Endothelial cell of umbilical vein (primary cell): Measurements from ENCODE around the gene C2CD4B. TPM values are rescaled to one million over a fixed set of nuclear protein-coding genes. Genes with fewer than 3 reads are reported as not detected.

Source experiments
- BruUV-seq: library from RNA; stranded (reverse); fragments of 400-500 nt; replicated peaks from 2 replicates; lab custom pipeline; 2021; lab: Mats Ljungman, UMichigan
- CTCF ChIA-PET: fragments of 300-600, 350-600 bp; sonication (Branson Sonifier 250); formaldehyde crosslinking; loops from one replicate; lab custom pipeline; 2021; ENCODE audit warnings: antibody characterized with exemption, inconsistent platforms; lab: Charles Lee
- POLR2A ChIA-PET: fragments of 300-600, 350-600 bp; sonication (Branson Sonifier 250); formaldehyde crosslinking; loops from one replicate; lab custom pipeline; 2021; ENCODE audit warnings: antibody characterized with exemption, inconsistent platforms; lab: Charles Lee
- DNase-seq: peaks from one replicate; pipeline ENCODE4 v3.0.0-alpha.2; 2011; ENCODE audit warnings: low read depth, low spot score
- FAIRE-seq: peaks from 2 replicates; lab custom pipeline; 2011; peaks lifted over from hg19 to GRCh38; lab: Jason Lieb, UNC
- H2AFZ ChIP-seq: 2 replicates; pipeline ENCODE4 v1.6.0; 2012; ENCODE audit warnings: low read depth, low read length, control low read depth, inconsistent platforms
- H3K27ac ChIP-seq: 2 replicates; pipeline ENCODE4 v1.5.1; 2011; ENCODE audit warnings: low read depth, mild to moderate bottlenecking, control low read depth, low read length, moderate library complexity; ENCODE audit not compliant: insufficient read depth
- H3K27me3 ChIP-seq, 2 experiments: 2 replicates each; pipeline versions ENCODE4 v1.6.0 to v1.6.1; 2011; ENCODE audit warnings: low read length in 2 of 2, mixed read lengths in 1 of 2; ENCODE audit not compliant: control insufficient read depth in 2 of 2, insufficient read depth in 2 of 2
- H3K36me3 ChIP-seq, 2 experiments: 2 replicates in 1 of 2; 3 replicates in 1 of 2; pipeline ENCODE4 v1.5.1; 2011; ENCODE audit warnings: low read length in 2 of 2, mild to moderate bottlenecking in 1 of 2, moderate library complexity in 1 of 2; ENCODE audit not compliant: control insufficient read depth in 2 of 2, insufficient read depth in 2 of 2; ENCODE audit errors: extremely low read depth in 1 of 2
- H3K4me1 ChIP-seq: 3 replicates; pipeline ENCODE4 v1.5.1; 2011; ENCODE audit warnings: mild to moderate bottlenecking, low read length; ENCODE audit not compliant: control insufficient read depth, insufficient read depth; ENCODE audit errors: extremely low read depth
- H3K4me2 ChIP-seq: 2 replicates; pipeline ENCODE4 v1.6.1; 2011; ENCODE audit warnings: low read length, control low read depth, mixed read lengths; ENCODE audit not compliant: insufficient read depth
- H3K4me3 ChIP-seq, 3 experiments: fragments of 200-600 bp in 1 of 3; sonication (generic), shearing (Covaris generic) in 1 of 3; replicated peaks in 1 of 3; 2 replicates each; pipeline ENCODE4 v1.5.1; 2011 to 2016; ENCODE audit warnings: control low read depth in 3 of 3, low read length in 3 of 3, mild to moderate bottlenecking in 2 of 3, inconsistent platforms in 1 of 3, low read depth in 1 of 3, moderate library complexity in 1 of 3; ENCODE audit not compliant: insufficient read depth in 1 of 3
- H3K79me2 ChIP-seq: 2 replicates; pipeline ENCODE4 v1.6.0; 2012; ENCODE audit warnings: low read length, inconsistent platforms; ENCODE audit not compliant: control insufficient read depth, insufficient read depth
- H3K9ac ChIP-seq: replicated peaks from 2 replicates; pipeline ENCODE3; 2011; ENCODE audit warnings: low read length, control low read depth; ENCODE audit not compliant: insufficient read depth; ENCODE audit errors: extremely low read depth
- H3K9me1 ChIP-seq: replicated peaks from 3 replicates; pipeline ENCODE4 v1.6.0; 2011; ENCODE audit warnings: mild to moderate bottlenecking, low read length; ENCODE audit not compliant: control insufficient read depth, insufficient read depth; ENCODE audit errors: extremely low read depth
- H3K9me3 ChIP-seq: replicated peaks from 2 replicates; pipeline ENCODE4 v1.5.1; 2012; ENCODE audit warnings: low read length, inconsistent platforms; ENCODE audit not compliant: control insufficient read depth, insufficient read depth
- H4K20me1 ChIP-seq: replicated peaks from 2 replicates; pipeline ENCODE3; 2011; ENCODE audit warnings: mild to moderate bottlenecking, low read length; ENCODE audit not compliant: control insufficient read depth, insufficient read depth; ENCODE audit errors: extremely low read depth
- EZH2 ChIP-seq: IDR thresholded peaks from 2 replicates; pipeline ENCODE4 v1.6.1; 2012; ENCODE audit warnings: borderline replicate concordance, low read depth, mild to moderate bottlenecking, moderate library complexity, low read length, inconsistent platforms; ENCODE audit not compliant: severe bottlenecking
- FOS ChIP-seq: IDR thresholded peaks from 2 replicates; pipeline ENCODE4 v1.6.1; 2011; ENCODE audit warnings: mild to moderate bottlenecking, low read length, moderate library complexity, borderline replicate concordance; ENCODE audit not compliant: insufficient read depth
- GATA2 ChIP-seq: IDR thresholded peaks from 2 replicates; pipeline ENCODE4 v1.7.0; 2011; ENCODE audit warnings: low read depth, mild to moderate bottlenecking, moderate library complexity, mixed read lengths, low read length; ENCODE audit not compliant: insufficient read length, insufficient read depth
- JUN ChIP-seq: IDR thresholded peaks from 2 replicates; pipeline ENCODE4 v1.6.1; 2011; ENCODE audit warnings: borderline replicate concordance, low read depth; ENCODE audit not compliant: insufficient read length, insufficient read depth
- MYC ChIP-seq: IDR thresholded peaks from one replicate; pipeline ENCODE4 v1.6.1; 2011; ENCODE audit warnings: mild to moderate bottlenecking, low read depth, low read length
- POLR2A ChIP-seq: IDR thresholded peaks from 2 replicates; pipeline ENCODE4 v1.6.1; 2012; ENCODE audit warnings: low read depth, mild to moderate bottlenecking, control low read depth, low read length
- POLR2AphosphoS5 ChIP-seq: IDR thresholded peaks from 2 replicates; pipeline ENCODE4 v1.6.1; 2012; ENCODE audit warnings: low read depth, mild to moderate bottlenecking, control low read depth, low read length, moderate library complexity; ENCODE audit not compliant: insufficient read depth
- dilution Hi-C: fragments of 300-500 bp; cut with MboI; formaldehyde crosslinking; loops from one replicate; pipeline ENCODE4 v1.15.0; 2019; ENCODE audit warnings: low sequenced_read_pairs; ENCODE audit not compliant: extremely low pct_ligation_motif_present
- intact Hi-C: fragments of 100-400 bp; cut with micrococcal nuclease; formaldehyde crosslinking; loops from one replicate; pipeline ENCODE4 v1.10.0; 2022
- polyA plus RNA-seq, 4 experiments: library from polyadenylated mRNA; depleted of rRNA in 3 of 4; stranded (reverse) in 3 of 4; unstranded in 1 of 4; fragments of >200 nt; gene quantifications; 2 replicates each; pipeline versions ENCODE4 v1.2.1 to v1.2.3, GENCODE V29; 2011 to 2012; ENCODE audit warnings: missing spikeins in 1 of 4
- total RNA-seq: library from RNA; stranded (reverse); gene quantifications from 2 replicates; pipeline ENCODE4 v1.2.3, GENCODE V29; 2021
- TF ChIP-seq, protein P1 (sequence below): IDR thresholded peaks from 2 replicates; pipeline ENCODE4 v1.6.1; 2011; ENCODE audit not compliant: insufficient read depth, insufficient read length
- TF ChIP-seq, protein P2 (sequence below), 2 donors: IDR thresholded peaks; 1 replicate in 1 of 2; 2 replicates in 1 of 2; pipeline ENCODE4 v1.5.1; 2011; ENCODE audit warnings: low read length in 2 of 2, mild to moderate bottlenecking in 2 of 2, moderate library complexity in 2 of 2, control low read depth in 1 of 2, inconsistent platforms in 1 of 2, low read depth in 1 of 2; ENCODE audit not compliant: insufficient read depth in 1 of 2; ENCODE audit errors: extremely low read depth in 1 of 2

C2CD4B gene
- total and polyA plus RNA-seq, 2 donors (not counting 3 experiments of a cell fraction or from before 2014, with no cell fraction given): 28.4 to 31.7 TPM

DNA sequence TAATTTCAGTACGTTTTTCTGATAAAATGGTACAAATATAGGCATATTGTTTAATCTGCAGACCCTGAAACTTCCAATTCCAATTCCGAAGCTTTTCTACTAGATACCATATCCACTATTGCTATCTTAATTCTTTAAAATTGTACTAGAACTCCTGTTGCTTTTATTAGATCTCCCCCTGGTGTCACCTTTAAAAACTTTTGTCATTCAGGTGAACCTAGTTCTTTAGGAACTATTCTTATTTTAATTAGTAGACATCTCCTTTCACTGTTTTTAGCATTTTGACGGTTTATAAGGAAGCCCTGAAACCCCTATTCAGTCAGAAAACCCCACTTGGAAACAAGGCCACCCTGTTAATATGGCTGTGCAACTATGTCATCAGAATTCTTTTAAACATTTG lies 22.3 kb downstream of the C2CD4B start:
- no peaks in the 10 kb centered on the region for H3K79me2 ChIP-seq
- H3K4me1 ChIP-seq: peaks cover 14% of the 10 kb centered on the region
- FAIRE-seq: no peak
- H3K27me3 ChIP-seq: no peaks in the 10 kb centered on the region
- intact Hi-C loops (no loop called here), dilution Hi-C loops (no loop called here)
- TF ChIP-seq, protein P1, sequence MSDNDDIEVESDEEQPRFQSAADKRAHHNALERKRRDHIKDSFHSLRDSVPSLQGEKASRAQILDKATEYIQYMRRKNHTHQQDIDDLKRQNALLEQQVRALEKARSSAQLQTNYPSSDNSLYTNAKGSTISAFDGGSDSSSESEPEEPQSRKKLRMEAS: no peak
- ChIA-PET CTCF (interaction anchor here (0.8 to 3.9 kb wide), 8 partner anchors 13 to 307 kb away, joined by 3 to 35 read pairs (median 6); partner anchors contain the start of gene VPS13C), POLR2A (no interaction called here)
- H3K9me3 ChIP-seq: no peaks in the 10 kb centered on the region
- no peaks in the 10 kb centered on the region for H3K36me3 ChIP-seq
- H3K9me1 ChIP-seq: no peaks in the 10 kb centered on the region
- DNase-seq: no peak
- no peak overlapping the region for H3K9ac ChIP-seq
- no peak overlapping the region for H3K4me3 ChIP-seq
- no TSS peak for BruUV-seq
- H2AFZ ChIP-seq: no peak overlapping the region
- no peak overlapping the region for H3K4me2 ChIP-seq
- H4K20me1 ChIP-seq: no peaks in the 10 kb centered on the region
- no peak overlapping the region for H3K27ac ChIP-seq

DNA sequence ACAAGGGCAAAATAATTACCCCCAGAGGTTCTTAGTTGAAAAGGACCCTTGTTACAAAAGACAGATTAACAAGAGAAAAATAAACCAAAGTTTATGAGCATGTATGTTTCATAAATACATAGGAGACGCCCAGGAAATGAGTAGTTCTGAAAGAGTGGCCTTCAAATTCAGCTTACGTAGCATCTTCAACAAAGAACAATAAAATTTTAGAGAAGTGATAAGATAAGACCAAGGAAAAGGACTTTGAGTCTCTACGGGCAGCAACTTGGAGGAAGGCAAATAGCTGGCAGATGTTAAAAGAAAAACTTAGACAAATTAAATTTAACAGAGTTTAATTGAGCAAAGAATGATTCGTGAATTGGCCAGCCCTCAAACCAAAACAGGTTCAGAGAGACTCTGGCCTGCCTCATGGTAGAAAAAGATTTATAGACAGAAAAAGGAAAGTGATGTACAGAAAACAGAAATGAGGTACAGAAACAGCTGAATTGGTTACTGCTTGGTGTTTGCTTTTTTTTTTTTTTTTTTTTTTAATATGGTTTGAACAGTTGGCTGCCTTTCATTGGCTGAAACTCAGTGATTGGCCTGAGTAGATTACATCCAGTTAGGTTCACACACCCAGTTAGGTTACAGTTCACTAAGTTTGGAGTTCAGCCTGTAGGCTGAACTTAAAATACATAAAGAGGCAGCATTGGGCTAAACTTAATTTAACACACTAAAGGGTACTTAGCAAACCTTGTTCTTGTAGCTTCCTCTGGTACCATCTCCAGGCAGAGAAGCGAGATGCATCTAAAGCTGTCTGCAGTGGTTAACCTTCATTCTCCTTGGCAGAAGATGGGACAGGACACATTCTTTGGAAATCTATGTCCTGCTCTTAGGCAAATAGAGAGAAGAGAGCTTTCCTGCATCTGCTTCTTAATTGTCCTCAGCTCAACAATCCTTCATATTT lies 23.2 kb downstream of the C2CD4B start:
- CTCF ChIA-PET: interaction anchor here (0.7 to 3.9 kb wide), 11 partner anchors 9 to 306 kb away, joined by 3 to 35 read pairs (median 4); partner anchors contain the start of gene VPS13C
- no peak for FAIRE-seq
- no peak for TF ChIP-seq FOS
- TF ChIP-seq, protein P2, sequence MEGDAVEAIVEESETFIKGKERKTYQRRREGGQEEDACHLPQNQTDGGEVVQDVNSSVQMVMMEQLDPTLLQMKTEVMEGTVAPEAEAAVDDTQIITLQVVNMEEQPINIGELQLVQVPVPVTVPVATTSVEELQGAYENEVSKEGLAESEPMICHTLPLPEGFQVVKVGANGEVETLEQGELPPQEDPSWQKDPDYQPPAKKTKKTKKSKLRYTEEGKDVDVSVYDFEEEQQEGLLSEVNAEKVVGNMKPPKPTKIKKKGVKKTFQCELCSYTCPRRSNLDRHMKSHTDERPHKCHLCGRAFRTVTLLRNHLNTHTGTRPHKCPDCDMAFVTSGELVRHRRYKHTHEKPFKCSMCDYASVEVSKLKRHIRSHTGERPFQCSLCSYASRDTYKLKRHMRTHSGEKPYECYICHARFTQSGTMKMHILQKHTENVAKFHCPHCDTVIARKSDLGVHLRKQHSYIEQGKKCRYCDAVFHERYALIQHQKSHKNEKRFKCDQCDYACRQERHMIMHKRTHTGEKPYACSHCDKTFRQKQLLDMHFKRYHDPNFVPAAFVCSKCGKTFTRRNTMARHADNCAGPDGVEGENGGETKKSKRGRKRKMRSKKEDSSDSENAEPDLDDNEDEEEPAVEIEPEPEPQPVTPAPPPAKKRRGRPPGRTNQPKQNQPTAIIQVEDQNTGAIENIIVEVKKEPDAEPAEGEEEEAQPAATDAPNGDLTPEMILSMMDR (IDR thresholded peaks at IDR 0.05; ENCODE audit: extremely low read depth in 1 of 2, insufficient read depth in 1 of 2, low read depth in 1 of 2, low read length in 2 of 2): no peak
- TF ChIP-seq MYC: no peak
- no peak for TF ChIP-seq JUN
- TF ChIP-seq POLR2AphosphoS5: no peak
- no peak for TF ChIP-seq GATA2
- TF ChIP-seq POLR2A: no peak
- TF ChIP-seq EZH2: no peak
- TF ChIP-seq, protein P1: no peak

More for the DNA sequence above, 23.2 kb downstream of the C2CD4B start:
- intact Hi-C loops (no loop called here), dilution Hi-C loops (no loop called here)
- POLR2A ChIA-PET: interaction anchor here (0.5 kb wide), 1 partner anchor 23 kb away, joined by 3 read pairs; the partner anchor contains the start of gene C2CD4B
- BruUV-seq: no TSS peak
- H3K27me3 ChIP-seq: no peaks in the 10 kb centered on the region
- no peak overlapping the region for H3K4me2 ChIP-seq
- H2AFZ ChIP-seq: no peak overlapping the region
- H3K4me1 ChIP-seq: peaks cover 22% of the 10 kb centered on the region
- H3K9me1 ChIP-seq: no peaks in the 10 kb centered on the region
- H3K4me3 ChIP-seq: no peak overlapping the region
- no peak for DNase-seq
- H3K79me2 ChIP-seq: no peaks in the 10 kb centered on the region
- H3K36me3 ChIP-seq: no peaks in the 10 kb centered on the region
- H4K20me1 ChIP-seq: no peaks in the 10 kb centered on the region
- H3K9me3 ChIP-seq: no peaks in the 10 kb centered on the region
- H3K9ac ChIP-seq: no peak overlapping the region
- no peak overlapping the region for H3K27ac ChIP-seq
